ENCODE results near the gene NFS1.
"Not testable (repeated sequence)": the region's sequence is repeated elsewhere in the genome, so short reads cannot be mapped to it uniquely, and the experiment has no call there.

DNA sequence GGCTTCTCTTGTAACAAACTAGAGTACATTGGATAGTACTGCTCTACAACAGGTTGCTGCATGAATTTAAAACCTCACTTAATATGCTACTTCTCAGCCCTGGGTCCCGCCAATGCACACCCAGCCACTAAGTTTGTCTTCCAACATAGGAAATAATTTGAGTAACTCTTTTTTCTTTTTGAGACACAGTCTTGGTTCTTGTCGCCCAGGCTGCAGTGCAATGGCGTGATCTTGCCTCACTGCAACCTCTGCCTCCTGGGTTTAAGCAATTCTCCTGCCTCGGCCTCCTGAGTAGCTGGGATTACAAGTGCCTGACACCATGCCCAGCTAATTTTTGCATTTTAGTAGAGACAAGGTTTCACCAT, 24.1 kb upstream of the NFS1 start:
- TF ChIP-seq, protein P1, sequence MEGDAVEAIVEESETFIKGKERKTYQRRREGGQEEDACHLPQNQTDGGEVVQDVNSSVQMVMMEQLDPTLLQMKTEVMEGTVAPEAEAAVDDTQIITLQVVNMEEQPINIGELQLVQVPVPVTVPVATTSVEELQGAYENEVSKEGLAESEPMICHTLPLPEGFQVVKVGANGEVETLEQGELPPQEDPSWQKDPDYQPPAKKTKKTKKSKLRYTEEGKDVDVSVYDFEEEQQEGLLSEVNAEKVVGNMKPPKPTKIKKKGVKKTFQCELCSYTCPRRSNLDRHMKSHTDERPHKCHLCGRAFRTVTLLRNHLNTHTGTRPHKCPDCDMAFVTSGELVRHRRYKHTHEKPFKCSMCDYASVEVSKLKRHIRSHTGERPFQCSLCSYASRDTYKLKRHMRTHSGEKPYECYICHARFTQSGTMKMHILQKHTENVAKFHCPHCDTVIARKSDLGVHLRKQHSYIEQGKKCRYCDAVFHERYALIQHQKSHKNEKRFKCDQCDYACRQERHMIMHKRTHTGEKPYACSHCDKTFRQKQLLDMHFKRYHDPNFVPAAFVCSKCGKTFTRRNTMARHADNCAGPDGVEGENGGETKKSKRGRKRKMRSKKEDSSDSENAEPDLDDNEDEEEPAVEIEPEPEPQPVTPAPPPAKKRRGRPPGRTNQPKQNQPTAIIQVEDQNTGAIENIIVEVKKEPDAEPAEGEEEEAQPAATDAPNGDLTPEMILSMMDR (conservative IDR thresholded peaks at IDR 0.05; ENCODE audit: low read depth, low read length) = not testable (repeated sequence)
- not testable (repeated sequence) for TF ChIP-seq EZH2phosphoT487 (IDR thresholded peaks at IDR 0.05; ENCODE audit: borderline replicate concordance, low read length)

Measured in PC-3 (cell line).